GM12891 (cell line): Measurements from ENCODE around the gene CDK17.

Experiments used
- PAX5 ChIP-seq: IDR thresholded peaks from 2 replicates; pipeline ENCODE4 v1.6.1; 2011; ENCODE audit warnings: low read length, moderate library complexity, mild to moderate bottlenecking; ENCODE audit not compliant: insufficient read depth, severe bottlenecking
- POLR2A ChIP-seq: IDR thresholded peaks from 2 replicates; pipeline ENCODE4 v1.6.1; 2011; ENCODE audit warnings: low read depth, low read length, control low read depth
- POLR2AphosphoS5 ChIP-seq: IDR thresholded peaks from 2 replicates; pipeline ENCODE4 v1.6.1; 2011; ENCODE audit warnings: low read depth, low read length, control low read depth
- POU2F2 ChIP-seq: IDR thresholded peaks from 2 replicates; pipeline ENCODE4 v1.6.1; 2011; ENCODE audit warnings: low read depth, mild to moderate bottlenecking, control low read depth, low read length, moderate library complexity
- SPI1 ChIP-seq: IDR thresholded peaks from 2 replicates; pipeline ENCODE4 v1.6.1; 2011; ENCODE audit warnings: low read depth, low read length, control low read depth
- TAF1 ChIP-seq: IDR thresholded peaks from 2 replicates; pipeline ENCODE4 v1.6.1; 2011; ENCODE audit warnings: low read depth, low read length, control low read depth

DNA sequence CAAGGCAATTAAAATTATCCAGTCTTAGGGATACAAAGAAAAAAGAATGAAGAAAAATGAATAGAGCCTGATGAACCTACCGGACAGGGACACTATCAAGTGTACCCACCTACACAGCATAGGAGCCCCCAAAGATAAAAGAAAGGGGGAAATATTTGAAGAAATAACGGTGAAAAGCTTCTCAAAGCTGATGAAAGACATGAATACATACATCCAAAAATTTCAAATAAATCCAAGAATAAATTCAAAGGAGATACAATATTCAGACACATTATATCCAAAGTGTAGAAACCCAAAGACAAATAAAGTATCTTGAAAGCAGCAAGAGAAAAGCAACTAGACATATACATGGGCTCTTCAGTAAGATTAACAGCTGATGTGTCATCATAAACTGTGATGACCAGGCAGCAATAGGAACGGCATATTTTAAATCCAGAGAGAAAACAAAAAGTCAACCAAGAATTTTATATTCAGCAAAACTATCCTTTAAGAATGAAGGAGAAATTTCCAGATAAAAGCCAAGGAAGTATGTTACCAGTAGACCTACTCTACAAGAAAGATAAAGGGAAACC lies 56.0 kb downstream of the CDK17 start:
- no peak for TF ChIP-seq POLR2AphosphoS5
- TF ChIP-seq POLR2A, result no peak
- TF ChIP-seq TAF1, result no peak
- TF ChIP-seq PAX5, result no peak
- no peak for TF ChIP-seq SPI1
- TF ChIP-seq POU2F2, result no peak
